ENCODE results near the gene PLXNA2. TPM values are rescaled to one million over a fixed set of nuclear protein-coding genes. Genes with fewer than 3 reads are reported as not detected.

PLXNA2 gene
- total RNA-seq, 1 donor from 2014 or later = 0.82 TPM

DNA sequence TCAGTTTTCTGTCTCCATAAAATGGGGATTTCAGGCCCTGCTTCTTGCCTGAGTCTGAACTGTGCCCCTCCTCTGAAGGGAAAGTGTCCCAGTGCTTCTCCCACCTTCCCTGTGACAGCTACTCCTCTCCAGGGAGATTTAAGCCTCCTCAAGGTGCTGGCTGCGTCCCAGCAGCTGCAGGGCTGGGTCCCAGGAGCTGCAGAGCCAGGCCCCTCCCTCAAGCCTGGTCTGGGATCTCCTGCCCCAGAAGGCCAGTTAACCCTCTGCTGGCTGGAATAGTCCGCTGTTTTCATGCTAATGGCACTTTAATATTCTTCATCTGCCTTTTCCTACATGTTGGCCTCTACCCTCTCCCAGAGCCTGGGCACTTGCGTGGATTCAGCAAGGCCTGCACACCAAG is 99.0 kb downstream of the PLXNA2 start:
- TF ChIP-seq, protein P1, sequence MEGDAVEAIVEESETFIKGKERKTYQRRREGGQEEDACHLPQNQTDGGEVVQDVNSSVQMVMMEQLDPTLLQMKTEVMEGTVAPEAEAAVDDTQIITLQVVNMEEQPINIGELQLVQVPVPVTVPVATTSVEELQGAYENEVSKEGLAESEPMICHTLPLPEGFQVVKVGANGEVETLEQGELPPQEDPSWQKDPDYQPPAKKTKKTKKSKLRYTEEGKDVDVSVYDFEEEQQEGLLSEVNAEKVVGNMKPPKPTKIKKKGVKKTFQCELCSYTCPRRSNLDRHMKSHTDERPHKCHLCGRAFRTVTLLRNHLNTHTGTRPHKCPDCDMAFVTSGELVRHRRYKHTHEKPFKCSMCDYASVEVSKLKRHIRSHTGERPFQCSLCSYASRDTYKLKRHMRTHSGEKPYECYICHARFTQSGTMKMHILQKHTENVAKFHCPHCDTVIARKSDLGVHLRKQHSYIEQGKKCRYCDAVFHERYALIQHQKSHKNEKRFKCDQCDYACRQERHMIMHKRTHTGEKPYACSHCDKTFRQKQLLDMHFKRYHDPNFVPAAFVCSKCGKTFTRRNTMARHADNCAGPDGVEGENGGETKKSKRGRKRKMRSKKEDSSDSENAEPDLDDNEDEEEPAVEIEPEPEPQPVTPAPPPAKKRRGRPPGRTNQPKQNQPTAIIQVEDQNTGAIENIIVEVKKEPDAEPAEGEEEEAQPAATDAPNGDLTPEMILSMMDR (IDR thresholded peaks at IDR 0.05) = no peak
- Mint-ChIP-seq H3K27me3 (no peaks in the 10 kb centered on the region), H3K9me3 (no peaks in the 10 kb centered on the region), H3K4me3 (no peak overlapping the region), H3K36me3 (ENCODE audit: low read depth) (no peaks in the 10 kb centered on the region), H3K4me1 (no peaks in the 10 kb centered on the region), H3K27ac (no peak overlapping the region)
- POLR2A ChIA-PET = no interaction called here
- DNase-seq (no peak), ATAC-seq (ENCODE audit: low read depth) (no peak)
- intact Hi-C loops (cut with micrococcal nuclease) = no loop called here
- CTCF ChIA-PET = no interaction called here

DNA sequence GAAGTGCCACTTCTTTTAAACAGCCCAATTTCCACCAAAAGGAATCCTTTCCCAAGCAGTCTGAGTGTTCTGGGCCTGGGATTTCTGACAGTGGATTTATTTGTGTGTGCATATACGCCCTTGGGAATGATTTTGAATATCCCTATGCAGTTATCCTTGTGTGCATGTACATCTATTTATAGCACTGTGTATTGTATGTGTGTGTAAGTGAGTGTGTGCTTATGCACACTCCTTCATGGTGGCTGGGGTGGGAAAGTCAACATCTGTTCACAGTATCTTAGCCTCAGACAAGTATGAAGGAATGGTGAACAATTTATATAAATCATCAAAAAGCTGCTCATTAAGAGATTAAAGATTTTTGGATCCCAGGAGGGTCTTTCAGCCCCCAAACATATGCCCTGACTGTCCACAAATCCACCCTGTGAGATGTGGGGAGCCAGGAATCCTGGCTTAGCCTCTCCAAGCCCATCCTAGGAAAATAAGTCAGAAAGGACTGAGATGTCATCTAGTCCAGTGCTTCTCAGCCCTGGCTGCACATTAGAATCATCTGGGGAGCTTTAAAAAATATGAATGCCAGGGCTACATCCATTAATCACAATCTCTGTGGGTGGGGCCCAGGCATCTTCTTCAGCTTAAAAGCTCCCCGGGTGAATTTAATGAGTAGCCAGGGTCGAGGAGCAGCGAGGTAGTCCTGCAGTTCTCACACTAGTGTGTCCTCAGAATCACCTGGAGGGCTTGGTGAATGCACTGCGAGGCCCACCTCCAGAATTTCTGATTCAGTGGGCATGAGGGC is 101.4 kb downstream of the PLXNA2 start:
- H3K36me3 Mint-ChIP-seq (ENCODE audit: low read depth) = no peaks in the 10 kb centered on the region
- ChIA-PET POLR2A (no interaction called here), CTCF (no interaction called here)
- no peaks in the 10 kb centered on the region for H3K9me3 Mint-ChIP-seq
- ATAC-seq (ENCODE audit: low read depth) (no peak), DNase-seq (no peak)
- no peaks in the 10 kb centered on the region for H3K27me3 Mint-ChIP-seq
- TF ChIP-seq, protein P1 (IDR thresholded peaks at IDR 0.05) = no peak
- intact Hi-C loops (cut with micrococcal nuclease) = no loop called here
- no peaks in the 10 kb centered on the region for H3K4me1 Mint-ChIP-seq
- H3K27ac Mint-ChIP-seq = no peak overlapping the region
- H3K4me3 Mint-ChIP-seq = no peak overlapping the region

DNA sequence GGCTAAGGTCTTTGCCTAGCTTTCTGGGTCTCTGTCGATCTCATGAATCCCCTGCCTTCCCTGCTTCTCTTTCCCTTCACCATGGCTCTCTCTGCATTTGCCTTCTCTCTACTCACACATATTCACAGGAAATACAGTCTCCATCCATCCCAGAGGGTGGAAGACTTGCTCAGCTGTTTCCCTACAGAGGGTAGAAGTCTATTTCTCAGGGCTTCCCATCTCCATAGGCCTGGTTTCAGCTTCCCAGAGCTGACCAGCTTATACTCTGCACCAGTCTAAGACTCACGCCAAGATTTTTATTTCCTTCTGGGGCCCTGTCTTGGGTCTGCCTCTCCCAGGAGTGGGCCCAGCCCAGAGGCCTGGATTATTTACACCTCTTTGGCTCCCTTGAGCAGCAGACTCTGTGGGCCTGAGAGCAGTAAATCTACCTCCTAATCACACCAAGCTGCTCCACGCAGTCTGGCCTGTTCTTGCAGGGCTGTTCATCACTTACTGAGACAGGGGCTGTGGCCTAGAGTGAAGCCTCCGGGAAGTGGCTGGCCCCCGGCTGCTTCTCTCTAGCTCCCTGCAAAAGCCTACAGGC is 102.5 kb downstream of the PLXNA2 start:
- TF ChIP-seq, protein P1 (IDR thresholded peaks at IDR 0.05) = no peak
- ATAC-seq (ENCODE audit: low read depth) = no peak
- CTCF ChIA-PET = no interaction called here

DNA sequence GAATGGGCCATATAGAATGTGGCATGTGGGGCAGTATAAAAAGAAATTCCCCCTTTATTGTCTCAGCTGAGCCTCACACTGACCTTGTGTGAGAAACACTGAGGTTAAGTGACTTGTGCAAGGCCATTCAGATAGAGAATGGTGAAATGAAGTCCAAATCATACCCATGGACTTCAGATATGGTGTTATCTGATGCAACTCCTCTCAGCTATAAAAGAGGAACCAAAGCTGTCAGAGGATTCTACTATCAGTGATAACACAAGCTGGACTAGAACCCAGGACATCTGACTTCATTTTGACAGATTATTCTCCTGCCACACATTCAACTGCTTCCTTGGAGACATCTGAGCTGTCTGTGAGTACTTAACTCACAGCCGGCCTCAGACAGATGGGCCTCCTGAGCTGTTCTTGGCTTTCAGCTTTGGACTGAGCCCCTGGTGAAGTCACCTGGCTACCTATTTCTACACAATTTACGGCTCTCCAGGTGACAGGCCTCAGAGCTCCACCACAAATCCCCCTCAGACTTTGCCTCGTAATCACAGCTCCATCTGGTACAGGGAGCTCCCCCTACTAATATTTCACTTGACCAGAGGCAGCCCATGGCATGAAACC is 104.6 kb downstream of the PLXNA2 start:
- Mint-ChIP-seq H3K4me1 (no peaks in the 10 kb centered on the region), H3K27ac (no peak overlapping the region), H3K27me3 (no peaks in the 10 kb centered on the region), H3K36me3 (ENCODE audit: low read depth) (no peaks in the 10 kb centered on the region), H3K4me3 (no peak overlapping the region), H3K9me3 (no peaks in the 10 kb centered on the region)
- DNase-seq (no peak), ATAC-seq (ENCODE audit: low read depth) (no peak)
- intact Hi-C loops (cut with micrococcal nuclease) = no loop called here
- ChIA-PET CTCF (no interaction called here), POLR2A (no interaction called here)
- TF ChIP-seq, protein P1 (IDR thresholded peaks at IDR 0.05) = no peak

More for the DNA sequence above, 102.5 kb downstream of the PLXNA2 start:
- POLR2A ChIA-PET = no interaction called here
- Mint-ChIP-seq H3K27me3 (no peaks in the 10 kb centered on the region), H3K4me3 (no peak overlapping the region), H3K36me3 (ENCODE audit: low read depth) (no peaks in the 10 kb centered on the region), H3K9me3 (no peaks in the 10 kb centered on the region), H3K4me1 (no peaks in the 10 kb centered on the region), H3K27ac (no peak overlapping the region)
- intact Hi-C loops (cut with micrococcal nuclease) = no loop called here
- no peak for DNase-seq

DNA sequence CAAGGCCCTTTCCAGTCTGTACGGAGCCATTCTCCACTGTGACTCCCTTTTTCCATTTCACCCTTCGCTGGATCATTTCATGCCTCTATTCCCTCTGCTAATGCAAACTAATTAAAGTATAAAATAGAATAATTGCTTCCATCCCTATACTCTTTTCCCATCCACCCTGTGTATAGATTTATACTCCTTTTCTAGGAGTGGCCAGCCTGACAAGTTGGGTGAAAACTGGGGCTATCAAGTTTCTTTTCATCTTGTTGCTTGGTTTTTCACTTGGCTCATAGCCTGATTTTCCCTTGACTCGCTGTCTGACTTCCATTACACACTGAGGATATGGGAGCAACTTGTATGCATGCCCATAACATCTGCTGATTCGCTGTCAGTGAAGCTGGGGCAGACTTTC is 107.0 kb downstream of the PLXNA2 start:
- H3K4me1 Mint-ChIP-seq = peaks cover 2% of the 10 kb centered on the region
- H3K4me3 Mint-ChIP-seq = no peak overlapping the region
- intact Hi-C loops (cut with micrococcal nuclease) = no loop called here
- ChIA-PET CTCF (no interaction called here), POLR2A (no interaction called here)
- no peaks in the 10 kb centered on the region for H3K27me3 Mint-ChIP-seq
- H3K36me3 Mint-ChIP-seq (ENCODE audit: low read depth) = no peaks in the 10 kb centered on the region
- no peaks in the 10 kb centered on the region for H3K9me3 Mint-ChIP-seq
- DNase-seq = no peak
- H3K27ac Mint-ChIP-seq = no peak overlapping the region
- no peak for ATAC-seq (ENCODE audit: low read depth)
- TF ChIP-seq, protein P1 (IDR thresholded peaks at IDR 0.05) = no peak

Measured in activated B cell treated with CpG ODN at 0.5 μM for 24 hours (primary cell).